Fibroblast of mammary gland (primary cell): ENCODE data around the gene SLC39A8.
"Not testable (repeated sequence)": the region's sequence is repeated elsewhere in the genome, so short reads cannot be mapped to it uniquely, and the experiment has no call there.

ENCODE experiments used
- DNase-seq: peaks from one replicate; pipeline ENCODE4 v3.0.0-alpha.2; 2010; ENCODE audit warnings: low read depth
- H3K4me3 ChIP-seq: 2 replicates; pipeline ENCODE4 v1.5.1; 2011; ENCODE audit warnings: low read depth, mild to moderate bottlenecking, low read length, moderate library complexity; ENCODE audit not compliant: control insufficient read depth
- CTCF ChIP-seq: conservative IDR thresholded peaks from 2 replicates; pipeline ENCODE4 v1.5.1; 2011; ENCODE audit warnings: low read depth, low read length, inconsistent platforms; ENCODE audit not compliant: control insufficient read depth, insufficient read depth

The SLC39A8 gene

GRCh38 chr4:102250341-102250740, 94.9 kb downstream of the SLC39A8 start:
- DNase-seq = no peak
- TF ChIP-seq CTCF = no peak
- H3K4me3 ChIP-seq = no peak overlapping the region

DNA sequence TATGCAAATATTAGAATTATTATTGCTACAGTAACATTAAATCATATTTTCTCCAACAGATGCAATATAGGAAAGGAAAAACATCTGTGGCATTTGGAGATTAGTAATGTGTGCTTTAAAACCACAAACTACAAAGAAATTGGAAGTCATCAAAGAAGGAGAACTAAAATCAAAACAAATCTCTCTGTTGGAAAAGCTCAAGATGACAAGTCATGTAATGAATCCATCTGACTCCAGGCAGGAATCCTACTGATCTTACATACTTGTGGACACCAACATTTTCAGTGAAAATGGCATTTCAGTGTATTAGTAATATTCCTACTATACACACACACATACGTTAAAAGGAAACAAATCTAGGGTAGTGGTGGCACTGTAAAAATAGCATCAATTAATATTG, 98.2 kb downstream of the SLC39A8 start:
- TF ChIP-seq CTCF = no peak
- no peak overlapping the region for H3K4me3 ChIP-seq
- peak; percentile 10 for DNase-seq

GRCh38 chr4:102246416-102246815, 98.9 kb downstream of the SLC39A8 start:
- no peak for TF ChIP-seq CTCF
- DNase-seq = no peak
- H3K4me3 ChIP-seq = no peak overlapping the region

DNA sequence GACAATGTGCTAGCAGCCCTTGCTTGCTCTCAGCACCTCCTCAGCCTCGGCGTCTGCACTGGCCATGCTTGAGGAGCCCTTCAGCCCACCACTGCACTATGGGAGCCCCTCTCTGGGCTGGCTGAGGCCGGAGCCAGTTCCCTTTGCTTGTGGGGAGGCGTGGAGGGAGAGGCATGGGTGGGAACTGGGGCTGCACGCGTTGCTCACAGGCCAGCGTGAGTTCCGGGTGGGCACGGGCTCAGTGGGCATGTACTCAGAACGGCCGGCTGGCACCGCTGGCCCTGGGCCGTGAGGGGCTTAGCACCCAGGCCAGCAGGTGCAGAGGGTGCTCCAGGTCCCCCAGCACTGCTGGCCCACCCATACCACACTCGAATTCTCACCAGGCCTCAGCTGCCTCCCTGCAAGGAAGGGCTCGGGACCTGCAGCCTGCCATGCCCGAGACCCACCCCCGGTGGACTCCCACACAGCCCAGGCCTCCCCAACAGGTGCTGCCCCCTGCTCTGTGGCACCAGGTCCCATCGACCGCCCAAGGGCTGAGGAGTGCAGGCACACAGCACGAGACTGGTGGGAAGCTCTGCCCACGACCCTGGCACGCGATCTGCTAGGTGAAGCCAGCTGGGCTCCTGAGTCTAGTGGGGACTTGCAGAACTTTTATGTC, 100.3 kb downstream of the SLC39A8 start:
- no peak overlapping the region for H3K4me3 ChIP-seq
- DNase-seq = no peak
- no peak for TF ChIP-seq CTCF

DNA sequence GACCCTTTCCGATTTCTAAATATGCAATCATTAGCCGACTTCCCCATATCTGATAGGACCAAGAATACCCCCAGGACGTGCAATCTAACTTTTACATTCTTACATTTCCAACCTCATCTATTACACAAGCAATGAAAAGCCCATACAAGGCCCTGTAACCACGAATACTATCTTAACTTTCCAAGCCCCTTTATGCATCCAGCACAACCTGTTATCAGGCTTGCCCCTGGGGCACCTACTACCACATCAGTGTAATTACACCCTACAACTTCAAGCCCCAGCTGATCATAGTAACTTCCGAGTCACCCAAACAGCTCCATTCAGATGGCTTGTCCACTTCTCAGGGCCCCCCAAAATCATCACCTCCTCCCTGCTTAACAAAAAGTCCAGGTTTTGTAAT, 102.0 kb downstream of the SLC39A8 start:
- H3K4me3 ChIP-seq, DNase-seq: not testable (repeated sequence)

GRCh38 chr4:102234243-102234838, 110.9 kb downstream of the SLC39A8 start:
- no peak for TF ChIP-seq CTCF
- H3K4me3 ChIP-seq = no peak overlapping the region
- no peak for DNase-seq

GRCh38 chr4:102230194-102230593, 115.1 kb downstream of the SLC39A8 start:
- no peak overlapping the region for H3K4me3 ChIP-seq
- no peak for TF ChIP-seq CTCF

More at GRCh38 chr4:102230194-102230593, 115.1 kb downstream of the SLC39A8 start:
- DNase-seq = no peak
